K562 (cell line): ENCODE measurements around the gene PTTG1IP. TPM values are rescaled to one million over a fixed set of nuclear protein-coding genes. Genes with fewer than 3 reads are reported as not detected.
A peak's percentile ranks its signal among the peaks of the same experiment; 100 is the strongest.

ENCODE experiments used
- ARNT ChIP-seq, 2 experiments: fragments of 450-650 bp; IDR thresholded peaks; 2 replicates each; pipeline ENCODE4 v1.6.1; 2016; ENCODE audit warnings: mild to moderate bottlenecking in 1 of 2
- BRD9 ChIP-seq: fragments of 450-650 bp; IDR thresholded peaks from 2 replicates; pipeline ENCODE4 v1.6.1; 2018; ENCODE audit warnings: low read depth; ENCODE audit not compliant: partially characterized antibody
- CCNT2 ChIP-seq: IDR thresholded peaks from 2 replicates; pipeline ENCODE4 v1.6.1; 2011; ENCODE audit warnings: borderline replicate concordance, low read depth, mild to moderate bottlenecking, moderate library complexity, mixed read lengths, low read length; ENCODE audit not compliant: insufficient read length; ENCODE audit errors: extremely low read depth
- FOXP1 ChIP-seq: sonication (generic); formaldehyde crosslinking; IDR thresholded peaks from 2 replicates; pipeline ENCODE4 v1.8.0; 2022; ENCODE audit warnings: mild to moderate bottlenecking, missing genetic modification reagents
- KDM4B ChIP-seq, 2 experiments: fragments of 450-650 bp in 1 of 2; sonication (generic) in 1 of 2; IDR thresholded peaks; 2 replicates each; pipeline ENCODE4 v1.6.1; 2016 to 2017; ENCODE audit warnings: borderline replicate concordance in 2 of 2, antibody characterized with exemption in 1 of 2, low read depth in 1 of 2, mild to moderate bottlenecking in 1 of 2
- NCOA4 ChIP-seq: fragments of 450-650 bp; IDR thresholded peaks from 2 replicates; pipeline ENCODE4 v1.6.1; 2018; ENCODE audit warnings: mild to moderate bottlenecking; ENCODE audit not compliant: partially characterized antibody
- OTX1 ChIP-seq: fragments of 450-650 bp; formaldehyde crosslinking; IDR thresholded peaks from 2 replicates; pipeline ENCODE4 v1.4.0; 2022; ENCODE audit warnings: mild to moderate bottlenecking
- POLR2B ChIP-seq: fragments of 450-650 bp; IDR thresholded peaks from 2 replicates; pipeline ENCODE4 v1.6.1; 2018; ENCODE audit warnings: low read depth; ENCODE audit not compliant: partially characterized antibody
- SMARCC2 ChIP-seq: fragments of 450-650 bp; IDR thresholded peaks from 2 replicates; pipeline ENCODE4 v1.6.1; 2017; ENCODE audit warnings: antibody characterized with exemption, moderate library complexity, mild to moderate bottlenecking, low read depth
- TAF7 ChIP-seq: fragments of 450-650 bp; IDR thresholded peaks from 2 replicates; pipeline ENCODE4 v1.6.1; 2016; ENCODE audit warnings: missing genetic modification characterization, missing compliant biosample characterization
- TCF7L2 ChIP-seq: fragments of 150-350 bp; IDR thresholded peaks from 2 replicates; pipeline ENCODE4 v1.6.1; 2016; ENCODE audit warnings: low read depth, mild to moderate bottlenecking, low read length, moderate library complexity
- U2AF1 ChIP-seq: fragments of 200-400 bp; formaldehyde crosslinking; optimal IDR thresholded peaks from 2 replicates; pipeline ENCODE3; 2017; ENCODE audit warnings: mild to moderate bottlenecking, low read depth, low read length, moderate library complexity
- ZBTB26 ChIP-seq: fragments of 450-650 bp; formaldehyde crosslinking; IDR thresholded peaks from 2 replicates; pipeline ENCODE4 v1.4.0; 2022; ENCODE audit warnings: missing genetic modification characterization
- ZBTB8A ChIP-seq: fragments of 450-650 bp; IDR thresholded peaks from 2 replicates; pipeline ENCODE4 v1.6.1; 2018; ENCODE audit warnings: mild to moderate bottlenecking, moderate library complexity; ENCODE audit not compliant: partially characterized antibody
- ZEB2 ChIP-seq: fragments of 450-650 bp; IDR thresholded peaks from 2 replicates; pipeline ENCODE4 v1.6.1; 2016
- ZNF140 ChIP-seq: fragments of 250-450 bp; sonication (Bioruptor Pico); IDR thresholded peaks from 2 replicates; pipeline ENCODE4 v1.8.0; 2021; ENCODE audit warnings: moderate library complexity, mild to moderate bottlenecking, inconsistent platforms
- ZNF583 ChIP-seq: fragments of 250-450 bp; sonication (Bioruptor Pico); IDR thresholded peaks from 2 replicates; pipeline ENCODE4 v1.4.0; 2020
- ZNF644 ChIP-seq: fragments of 200-800 bp; sonication (Bioruptor generic); IDR thresholded peaks from 2 replicates; pipeline ENCODE4 v1.6.1; 2016; ENCODE audit warnings: low read depth, missing genetic modification characterization, missing compliant biosample characterization
- ZNF707 ChIP-seq: fragments of 250-450 bp; sonication (Bioruptor Pico); conservative IDR thresholded peaks from 2 replicates; pipeline ENCODE4 v1.8.0; 2022; ENCODE audit warnings: inconsistent platforms, mild to moderate bottlenecking, moderate library complexity
- ZNF77 ChIP-seq: fragments of 250-450 bp; sonication (Bioruptor Pico); IDR thresholded peaks from 2 replicates; pipeline ENCODE4 v1.5.0; 2020
- polyA plus RNA-seq, 8 experiments: library from polyadenylated mRNA; depleted of rRNA in 4 of 8; stranded (reverse) in 5 of 8; unstranded in 3 of 8; fragments of >200 nt; fragmentation: Nextera tagmentation in 2 of 8; fragmentation: Illumina TruSeq in 1 of 8; extraction: Ambion mirVana in 2 of 8; extraction: Trizol in 1 of 8; gene quantifications; 2 replicates each; pipeline versions ENCODE4 v1.2.1 to v1.2.3, GENCODE V29; 2011 to 2014; ENCODE audit warnings: inconsistent platforms in 1 of 8, missing spikeins in 1 of 8
- total RNA-seq, 7 experiments: library from RNA; depleted of rRNA in 6 of 7; stranded (reverse); fragments of >200 nt in 6 of 7; fragmentation: Illumina TruSeq in 2 of 7; extraction: Trizol in 2 of 7; gene quantifications; 2 replicates each; pipeline versions ENCODE4 v1.2.1 to v1.2.3, GENCODE V29; 2011 to 2021; ENCODE audit warnings: low replicate concordance in 1 of 7
- TF ChIP-seq, protein P1 (sequence below): fragments of 450-650 bp; IDR thresholded peaks from 2 replicates; pipeline ENCODE4 v1.6.1; 2017; ENCODE audit warnings: antibody characterized with exemption, mild to moderate bottlenecking
- TF ChIP-seq, protein P2 (sequence below): fragments of 250-450 bp; sonication (Bioruptor Pico); IDR thresholded peaks from 2 replicates; pipeline ENCODE4 v1.8.0; 2021; ENCODE audit warnings: borderline replicate concordance, mild to moderate bottlenecking, moderate library complexity; ENCODE audit not compliant: poor library complexity, severe bottlenecking
- TF ChIP-seq, protein P3 (sequence below): fragments of 450-650 bp; formaldehyde crosslinking; conservative IDR thresholded peaks from 2 replicates; pipeline ENCODE4 v1.4.0; 2022; ENCODE audit warnings: mild to moderate bottlenecking, missing genetic modification characterization

PTTG1IP gene
- total and polyA plus RNA-seq, 9 of the 15 experiments (the other 6 are each of a cell fraction or from before 2014, with no cell fraction given) = 5.0 to 99.3 (median 82.4) TPM

GRCh38 chr21:44872649-44873355, 688 bp downstream of the PTTG1IP start (continued):
- TF ChIP-seq, protein P1, sequence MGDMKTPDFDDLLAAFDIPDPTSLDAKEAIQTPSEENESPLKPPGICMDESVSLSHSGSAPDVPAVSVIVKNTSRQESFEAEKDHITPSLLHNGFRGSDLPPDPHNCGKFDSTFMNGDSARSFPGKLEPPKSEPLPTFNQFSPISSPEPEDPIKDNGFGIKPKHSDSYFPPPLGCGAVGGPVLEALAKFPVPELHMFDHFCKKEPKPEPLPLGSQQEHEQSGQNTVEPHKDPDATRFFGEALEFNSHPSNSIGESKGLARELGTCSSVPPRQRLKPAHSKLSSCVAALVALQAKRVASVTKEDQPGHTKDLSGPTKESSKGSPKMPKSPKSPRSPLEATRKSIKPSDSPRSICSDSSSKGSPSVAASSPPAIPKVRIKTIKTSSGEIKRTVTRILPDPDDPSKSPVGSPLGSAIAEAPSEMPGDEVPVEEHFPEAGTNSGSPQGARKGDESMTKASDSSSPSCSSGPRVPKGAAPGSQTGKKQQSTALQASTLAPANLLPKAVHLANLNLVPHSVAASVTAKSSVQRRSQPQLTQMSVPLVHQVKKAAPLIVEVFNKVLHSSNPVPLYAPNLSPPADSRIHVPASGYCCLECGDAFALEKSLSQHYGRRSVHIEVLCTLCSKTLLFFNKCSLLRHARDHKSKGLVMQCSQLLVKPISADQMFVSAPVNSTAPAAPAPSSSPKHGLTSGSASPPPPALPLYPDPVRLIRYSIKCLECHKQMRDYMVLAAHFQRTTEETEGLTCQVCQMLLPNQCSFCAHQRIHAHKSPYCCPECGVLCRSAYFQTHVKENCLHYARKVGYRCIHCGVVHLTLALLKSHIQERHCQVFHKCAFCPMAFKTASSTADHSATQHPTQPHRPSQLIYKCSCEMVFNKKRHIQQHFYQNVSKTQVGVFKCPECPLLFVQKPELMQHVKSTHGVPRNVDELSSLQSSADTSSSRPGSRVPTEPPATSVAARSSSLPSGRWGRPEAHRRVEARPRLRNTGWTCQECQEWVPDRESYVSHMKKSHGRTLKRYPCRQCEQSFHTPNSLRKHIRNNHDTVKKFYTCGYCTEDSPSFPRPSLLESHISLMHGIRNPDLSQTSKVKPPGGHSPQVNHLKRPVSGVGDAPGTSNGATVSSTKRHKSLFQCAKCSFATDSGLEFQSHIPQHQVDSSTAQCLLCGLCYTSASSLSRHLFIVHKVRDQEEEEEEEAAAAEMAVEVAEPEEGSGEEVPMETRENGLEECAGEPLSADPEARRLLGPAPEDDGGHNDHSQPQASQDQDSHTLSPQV = no peak
- TF ChIP-seq, protein P2, sequence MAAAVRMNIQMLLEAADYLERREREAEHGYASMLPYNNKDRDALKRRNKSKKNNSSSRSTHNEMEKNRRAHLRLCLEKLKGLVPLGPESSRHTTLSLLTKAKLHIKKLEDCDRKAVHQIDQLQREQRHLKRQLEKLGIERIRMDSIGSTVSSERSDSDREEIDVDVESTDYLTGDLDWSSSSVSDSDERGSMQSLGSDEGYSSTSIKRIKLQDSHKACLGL (CRISPR knock-in tag) = no peak
- TF ChIP-seq ZBTB8A (no peak), NCOA4 (no peak), ZNF583 (CRISPR knock-in tag) (no peak), ZEB2 (no peak), U2AF1 (no peak), ZNF77 (CRISPR knock-in tag) (no peak), ZNF707 (CRISPR knock-in tag) (no peak), FOXP1 (CRISPR knock-in tag) (no peak), OTX1 (CRISPR knock-in tag) (no peak), ZBTB26 (CRISPR knock-in tag) (no peak), TAF7 (tag) (no peak), TCF7L2 (no peak), ZNF644 (tag) (no peak), SMARCC2 (no peak), KDM4B (IDR thresholded peaks at IDR 0.05; ENCODE audit: borderline replicate concordance in 2 of 2, low read depth in 1 of 2) (no peak), ARNT (IDR thresholded peaks at IDR 0.05) (no peak), POLR2B (no peak), CCNT2 (peak; percentile 53), BRD9 (no peak), ZNF140 (CRISPR knock-in tag) (no peak)
- TF ChIP-seq, protein P3, sequence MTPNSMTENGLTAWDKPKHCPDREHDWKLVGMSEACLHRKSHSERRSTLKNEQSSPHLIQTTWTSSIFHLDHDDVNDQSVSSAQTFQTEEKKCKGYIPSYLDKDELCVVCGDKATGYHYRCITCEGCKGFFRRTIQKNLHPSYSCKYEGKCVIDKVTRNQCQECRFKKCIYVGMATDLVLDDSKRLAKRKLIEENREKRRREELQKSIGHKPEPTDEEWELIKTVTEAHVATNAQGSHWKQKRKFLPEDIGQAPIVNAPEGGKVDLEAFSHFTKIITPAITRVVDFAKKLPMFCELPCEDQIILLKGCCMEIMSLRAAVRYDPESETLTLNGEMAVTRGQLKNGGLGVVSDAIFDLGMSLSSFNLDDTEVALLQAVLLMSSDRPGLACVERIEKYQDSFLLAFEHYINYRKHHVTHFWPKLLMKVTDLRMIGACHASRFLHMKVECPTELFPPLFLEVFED = no peak
